ENCODE data around the gene TBC1D9B. TPM values are rescaled to one million over a fixed set of nuclear protein-coding genes. Genes with fewer than 3 reads are reported as not detected.

Gene TBC1D9B
- total and polyA plus RNA-seq, 4 experiments from 2014 or later = 9.3 to 85.0 (median 61.1) TPM

- H3K9me3 Mint-ChIP-seq = no peaks in the 10 kb centered on the region
- H3K27me3 ChIP-seq (ENCODE audit: insufficient read depth, low read length) = no peaks in the 10 kb centered on the region
- no peak overlapping the region for H3K27ac ChIP-seq (ENCODE audit: low read depth, low read length)
- H3K27me3 Mint-ChIP-seq = no peaks in the 10 kb centered on the region
- H3K4me1 ChIP-seq (ENCODE audit: insufficient read depth, low read length) = no peaks in the 10 kb centered on the region
- no peaks in the 10 kb centered on the region for H3K9me3 ChIP-seq (ENCODE audit: control insufficient read depth in 1 of 2, low read length in 2 of 2)
- H3K27ac Mint-ChIP-seq = no peak overlapping the region
- POLR2A ChIA-PET (ENCODE audit: partially characterized antibody) = no interaction called here
- no peaks in the 10 kb centered on the region for H3K36me3 Mint-ChIP-seq
- DNase-seq = no peak
- CTCF ChIA-PET (ENCODE audit: partially characterized antibody) = no interaction called here
- H3K4me3 ChIP-seq (ENCODE audit: low read length in 2 of 2) = no peak overlapping the region
- intact Hi-C loops (cut with micrococcal nuclease) = no loop called here
- H3K36me3 ChIP-seq (ENCODE audit: insufficient read depth, low read length) = no peaks in the 10 kb centered on the region
- no peaks in the 10 kb centered on the region for H3K4me1 Mint-ChIP-seq
- no peak overlapping the region for H3K4me3 Mint-ChIP-seq
Measured at GRCh38 chr5:179927824-179928223, 20.1 kb upstream of the TBC1D9B start.

DNA sequence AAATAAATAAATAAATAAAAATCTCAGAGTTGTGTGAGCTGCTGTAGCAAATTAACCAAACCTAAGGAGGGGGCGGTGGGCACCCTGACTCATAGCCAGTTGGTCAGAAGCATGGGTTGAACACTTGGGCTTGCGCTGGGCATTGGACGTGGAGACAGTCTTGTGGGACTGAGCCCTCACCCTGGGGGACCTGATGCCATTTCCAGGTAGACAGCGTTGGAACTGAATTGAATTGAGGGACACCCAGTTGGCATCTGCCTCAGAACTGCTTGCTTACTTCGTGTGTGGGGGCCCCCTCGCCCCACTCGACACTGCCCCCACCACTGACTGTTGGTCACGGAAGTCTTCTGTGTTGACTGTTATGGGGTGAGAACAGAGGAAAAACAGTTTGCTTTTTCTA lies 19.0 kb upstream of the TBC1D9B start:
- POLR2A ChIA-PET (ENCODE audit: partially characterized antibody) = no interaction called here
- intact Hi-C loops (cut with micrococcal nuclease) = no loop called here
- Histone ChIP-seq H3K27me3 (ENCODE audit: insufficient read depth, low read length) (no peaks in the 10 kb centered on the region), H3K36me3 (ENCODE audit: insufficient read depth, low read length) (no peaks in the 10 kb centered on the region), H3K27ac (ENCODE audit: low read depth, low read length) (no peak overlapping the region), H3K4me1 (ENCODE audit: insufficient read depth, low read length) (no peaks in the 10 kb centered on the region), H3K4me3 (ENCODE audit: low read length in 2 of 2) (no peak overlapping the region), H3K9me3 (ENCODE audit: control insufficient read depth in 1 of 2, low read length in 2 of 2) (no peaks in the 10 kb centered on the region)
- Mint-ChIP-seq H3K4me3 (no peak overlapping the region), H3K4me1 (no peaks in the 10 kb centered on the region), H3K27me3 (no peaks in the 10 kb centered on the region), H3K36me3 (no peaks in the 10 kb centered on the region), H3K9me3 (no peaks in the 10 kb centered on the region), H3K27ac (no peak overlapping the region)
- no peak for DNase-seq
- CTCF ChIA-PET (ENCODE audit: partially characterized antibody) = no interaction called here

DNA sequence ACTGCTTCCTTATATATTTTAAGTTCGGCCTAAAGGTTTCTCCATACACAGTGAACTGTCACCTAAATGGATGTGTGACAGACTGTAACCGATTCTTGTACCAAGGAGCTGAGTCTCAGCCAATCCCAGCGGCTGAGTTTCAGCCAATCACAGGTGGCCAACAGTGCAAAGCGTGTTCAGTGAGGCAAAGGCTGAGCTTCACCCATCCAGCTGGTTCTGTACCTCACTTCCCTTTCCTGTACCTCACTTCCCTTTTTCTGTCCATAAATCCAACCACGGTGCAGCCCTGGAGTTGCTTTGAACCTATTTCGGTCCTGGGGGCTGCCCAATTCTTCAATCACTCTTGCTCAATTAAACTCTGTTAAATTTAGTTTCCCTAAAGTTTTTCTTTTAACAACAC lies 15.7 kb upstream of the TBC1D9B start:
- CTCF ChIA-PET (ENCODE audit: partially characterized antibody) = interaction anchor here (0.8 kb wide), 2 partner anchors 15 to 121 kb away, joined by 3 read pairs; partner anchors contain the start of gene TBC1D9B

GRCh38 chr5:179920175-179920574 lies 12.5 kb upstream of the TBC1D9B start:
- H3K27me3 Mint-ChIP-seq = peaks cover 0 to 1% of the 10 kb centered on the region in 2 donors
- intact Hi-C loops (cut with micrococcal nuclease) = no loop called here
- POLR2A ChIA-PET (ENCODE audit: partially characterized antibody) = no interaction called here

More for the DNA sequence above, 15.7 kb upstream of the TBC1D9B start:
- Histone ChIP-seq H3K36me3 (ENCODE audit: insufficient read depth, low read length) (no peaks in the 10 kb centered on the region), H3K4me1 (ENCODE audit: insufficient read depth, low read length) (no peaks in the 10 kb centered on the region), H3K4me3 (ENCODE audit: low read length in 2 of 2) (no peak overlapping the region), H3K27me3 (ENCODE audit: insufficient read depth, low read length) (peaks cover 4% of the 10 kb centered on the region), H3K9me3 (ENCODE audit: control insufficient read depth in 1 of 2, low read length in 2 of 2) (no peaks in the 10 kb centered on the region), H3K27ac (ENCODE audit: low read depth, low read length) (no peak overlapping the region)
- Mint-ChIP-seq H3K9me3 (no peaks in the 10 kb centered on the region), H3K27me3 (no peaks in the 10 kb centered on the region), H3K4me3 (no peak overlapping the region), H3K4me1 (no peaks in the 10 kb centered on the region), H3K27ac (no peak overlapping the region), H3K36me3 (no peaks in the 10 kb centered on the region)
- POLR2A ChIA-PET (ENCODE audit: partially characterized antibody) = no interaction called here
- no peak for DNase-seq
- intact Hi-C loops (cut with micrococcal nuclease) = no loop called here

DNA sequence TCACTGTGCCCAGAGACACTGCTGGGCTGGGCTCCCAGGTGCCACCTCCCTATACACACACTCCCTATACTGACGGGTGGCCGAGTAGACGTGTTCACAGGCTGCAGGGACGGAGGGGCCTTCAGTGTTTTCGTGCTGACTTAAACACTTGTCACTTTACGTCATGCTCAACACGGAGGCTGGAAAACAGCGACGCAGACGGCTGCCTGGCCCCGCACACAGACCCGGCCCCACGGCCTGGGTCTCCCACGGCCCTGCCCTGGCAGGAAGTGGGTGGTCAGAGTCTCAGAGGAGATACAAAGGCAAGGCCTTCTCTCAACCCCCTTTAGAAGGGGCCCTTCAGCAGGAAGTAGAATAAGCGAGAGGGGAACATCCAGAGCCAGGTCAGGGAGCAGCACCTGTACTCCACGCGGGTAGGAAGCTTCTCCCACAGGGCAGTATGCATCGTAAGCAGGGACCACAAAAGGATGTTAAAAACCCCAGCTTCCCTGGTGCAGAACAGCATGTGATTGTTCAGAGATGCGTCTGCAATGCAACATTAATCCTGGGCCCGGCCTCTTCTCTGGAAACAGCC lies 11.9 kb upstream of the TBC1D9B start:
- no peak overlapping the region for H3K4me3 ChIP-seq (ENCODE audit: low read length in 2 of 2)
- peaks cover 4% of the 10 kb centered on the region for H3K27me3 ChIP-seq (ENCODE audit: insufficient read depth, low read length)
- peaks cover 0 to 1% of the 10 kb centered on the region in 2 donors for H3K27me3 Mint-ChIP-seq
- H3K36me3 ChIP-seq (ENCODE audit: insufficient read depth, low read length) = no peaks in the 10 kb centered on the region
- ChIA-PET POLR2A (ENCODE audit: partially characterized antibody) (no interaction called here), CTCF (ENCODE audit: partially characterized antibody) (no interaction called here)
- no peak overlapping the region for H3K27ac ChIP-seq (ENCODE audit: low read depth, low read length)
- H3K4me1 Mint-ChIP-seq = no peaks in the 10 kb centered on the region
- H3K9me3 ChIP-seq (ENCODE audit: control insufficient read depth in 1 of 2, low read length in 2 of 2) = no peaks in the 10 kb centered on the region
- no peak overlapping the region for H3K4me3 Mint-ChIP-seq
- H3K36me3 Mint-ChIP-seq = no peaks in the 10 kb centered on the region
- H3K9me3 Mint-ChIP-seq = no peaks in the 10 kb centered on the region
- DNase-seq = no peak
- H3K27ac Mint-ChIP-seq = no peak overlapping the region
- no peaks in the 10 kb centered on the region for H3K4me1 ChIP-seq (ENCODE audit: insufficient read depth, low read length)
- intact Hi-C loops (cut with micrococcal nuclease) = no loop called here

More at GRCh38 chr5:179920175-179920574, 12.5 kb upstream of the TBC1D9B start:
- Mint-ChIP-seq H3K4me3 (no peak overlapping the region), H3K27ac (no peak overlapping the region), H3K9me3 (no peaks in the 10 kb centered on the region), H3K36me3 (no peaks in the 10 kb centered on the region), H3K4me1 (no peaks in the 10 kb centered on the region)
- no peaks in the 10 kb centered on the region for H3K36me3 ChIP-seq (ENCODE audit: insufficient read depth, low read length)
- CTCF ChIA-PET (ENCODE audit: partially characterized antibody) = no interaction called here
- DNase-seq = no peak
- H3K4me1 ChIP-seq (ENCODE audit: insufficient read depth, low read length) = no peaks in the 10 kb centered on the region
- peaks cover 4% of the 10 kb centered on the region for H3K27me3 ChIP-seq (ENCODE audit: insufficient read depth, low read length)
- H3K27ac ChIP-seq (ENCODE audit: low read depth, low read length) = no peak overlapping the region
- H3K9me3 ChIP-seq (ENCODE audit: control insufficient read depth in 1 of 2, low read length in 2 of 2) = no peaks in the 10 kb centered on the region
- no peak overlapping the region for H3K4me3 ChIP-seq (ENCODE audit: low read length in 2 of 2)

DNA sequence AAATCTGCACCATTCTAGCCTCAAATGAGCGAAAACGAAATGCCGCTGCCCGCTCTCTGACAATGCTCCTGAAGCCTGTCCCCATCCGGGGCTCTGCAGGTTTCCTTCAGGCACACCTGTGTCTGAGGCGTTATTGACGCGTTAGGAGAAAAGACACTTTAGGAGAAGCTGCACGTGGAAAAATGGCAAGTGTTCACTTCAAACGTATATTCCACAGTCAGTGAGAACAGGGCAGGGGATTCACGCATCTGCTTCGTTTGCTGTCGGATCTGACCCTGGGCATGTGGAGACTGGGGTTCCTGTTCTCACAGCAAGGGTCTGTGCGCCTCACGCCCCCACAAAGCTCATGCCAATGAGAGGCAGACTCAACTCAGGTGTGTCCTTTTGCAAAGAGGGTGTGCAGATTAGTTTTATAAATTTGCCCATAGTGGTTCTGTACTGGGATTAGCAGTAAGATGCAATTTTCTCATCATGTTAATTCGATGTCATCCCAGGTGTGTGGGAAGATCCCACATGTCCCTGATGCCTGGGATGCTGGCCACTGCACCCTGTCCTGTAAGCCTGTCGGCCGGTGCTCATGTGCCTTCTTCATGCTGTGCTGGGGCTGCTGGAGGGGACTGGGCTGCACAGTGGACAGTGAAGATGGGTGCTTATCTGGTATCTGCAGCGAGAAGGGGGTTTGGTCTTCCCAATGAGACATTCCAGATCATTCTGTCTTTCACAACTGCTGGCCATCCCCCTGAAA lies 11.2 kb upstream of the TBC1D9B start:
- no peak overlapping the region for H3K4me3 Mint-ChIP-seq
- H3K4me1 ChIP-seq (ENCODE audit: insufficient read depth, low read length) = peaks cover 5% of the 10 kb centered on the region
- ChIA-PET CTCF (ENCODE audit: partially characterized antibody) (interaction anchor here (0.8 to 1.4 kb wide), 3 partner anchors 11 to 117 kb away, joined by 3 to 4 read pairs (median 3); no protein-coding TSS in a partner anchor), POLR2A (ENCODE audit: partially characterized antibody) (interaction anchor here (1.1 kb wide), 1 partner anchor 10 kb away, joined by 3 read pairs; no protein-coding TSS in a partner anchor)
- peaks cover 0 to 1% of the 10 kb centered on the region in 2 donors for H3K27me3 Mint-ChIP-seq
- peaks cover 4% of the 10 kb centered on the region for H3K27me3 ChIP-seq (ENCODE audit: insufficient read depth, low read length)
- intact Hi-C loops (cut with micrococcal nuclease) = no loop called here
- H3K36me3 ChIP-seq (ENCODE audit: insufficient read depth, low read length) = no peaks in the 10 kb centered on the region
- H3K27ac Mint-ChIP-seq = no peak overlapping the region
- no peak overlapping the region for H3K27ac ChIP-seq (ENCODE audit: low read depth, low read length)
- no peaks in the 10 kb centered on the region for H3K36me3 Mint-ChIP-seq
- no peaks in the 10 kb centered on the region for H3K9me3 Mint-ChIP-seq
- H3K4me1 Mint-ChIP-seq = no peaks in the 10 kb centered on the region
- no peak for DNase-seq
- no peaks in the 10 kb centered on the region for H3K9me3 ChIP-seq (ENCODE audit: control insufficient read depth in 1 of 2, low read length in 2 of 2)
- H3K4me3 ChIP-seq (ENCODE audit: low read length in 2 of 2) = no peak overlapping the region

DNA sequence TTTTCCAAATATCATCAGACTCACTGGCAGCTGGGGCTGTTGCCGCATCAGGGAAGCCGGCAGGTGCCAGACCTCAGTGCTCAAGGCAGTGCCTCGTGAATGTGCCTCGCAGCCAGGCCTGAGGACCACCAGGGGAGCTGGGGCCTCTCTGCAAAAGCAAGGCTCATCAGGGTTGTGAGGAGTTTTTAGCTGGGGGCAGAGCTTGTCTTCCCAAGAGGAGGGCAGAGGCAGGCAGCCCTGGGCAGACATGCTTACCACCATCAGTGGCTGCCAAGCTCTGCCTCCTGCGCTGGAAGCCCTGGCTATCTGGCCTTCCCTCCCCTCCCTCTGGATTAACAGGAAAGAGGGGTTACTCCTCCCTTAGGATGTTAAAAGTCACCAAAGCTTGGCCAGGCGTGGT lies 8.8 kb upstream of the TBC1D9B start:
- POLR2A ChIA-PET (ENCODE audit: partially characterized antibody) = no interaction called here

More for the DNA sequence above, 8.8 kb upstream of the TBC1D9B start:
- no peak for DNase-seq
- no peaks in the 10 kb centered on the region for H3K36me3 ChIP-seq (ENCODE audit: insufficient read depth, low read length)
- no peaks in the 10 kb centered on the region for H3K9me3 ChIP-seq (ENCODE audit: control insufficient read depth in 1 of 2, low read length in 2 of 2)
- no peak overlapping the region for H3K27ac Mint-ChIP-seq
- CTCF ChIA-PET (ENCODE audit: partially characterized antibody) = interaction anchor here (0.7 to 1.1 kb wide), 2 partner anchors 8 to 115 kb away, joined by 3 to 4 read pairs; no protein-coding TSS in a partner anchor
- no peak overlapping the region for H3K4me3 Mint-ChIP-seq
- H3K4me1 Mint-ChIP-seq = no peaks in the 10 kb centered on the region
- no peak overlapping the region for H3K27ac ChIP-seq (ENCODE audit: low read depth, low read length)
- H3K9me3 Mint-ChIP-seq = no peaks in the 10 kb centered on the region
- H3K36me3 Mint-ChIP-seq = no peaks in the 10 kb centered on the region
- peaks cover 4% of the 10 kb centered on the region for H3K27me3 ChIP-seq (ENCODE audit: insufficient read depth, low read length)
- peaks cover 0 to 1% of the 10 kb centered on the region in 2 donors for H3K27me3 Mint-ChIP-seq
- H3K4me3 ChIP-seq (ENCODE audit: low read length in 2 of 2) = no peak overlapping the region
- H3K4me1 ChIP-seq (ENCODE audit: insufficient read depth, low read length) = peaks cover 7% of the 10 kb centered on the region
- intact Hi-C loops (cut with micrococcal nuclease) = no loop called here

Data from CD4-positive, alpha-beta memory T cell (primary cell).